Breast epithelium (tissue), 3 donors: ENCODE results near the gene SPRN.

Source experiments
- CTCF ChIP-seq, 3 donors: fragments of 450-650 bp; IDR thresholded peaks; one replicate each; pipeline ENCODE4 v1.5.1; 2016 to 2017; ENCODE audit warnings: antibody characterized with exemption in 3 of 3, mild to moderate bottlenecking in 3 of 3, moderate library complexity in 3 of 3
- POLR2A ChIP-seq: fragments of 450-650 bp; IDR thresholded peaks from one replicate; pipeline ENCODE4 v1.6.1; 2016; ENCODE audit warnings: antibody characterized with exemption, mild to moderate bottlenecking, moderate library complexity

- TF ChIP-seq POLR2A = no peak
- TF ChIP-seq CTCF (IDR thresholded peaks at IDR 0.05) = no peak
Observed at GRCh38 chr10:133381036-133381435, 43.4 kb downstream of the SPRN start.
